H9 (cell line): Measurements from ENCODE around the gene CDC42EP3. TPM values are rescaled to one million over a fixed set of nuclear protein-coding genes. Genes with fewer than 3 reads are reported as not detected.

Experiments
- DNase-seq: peaks from one replicate; pipeline ENCODE4 v3.0.0-alpha.2; 2017
- H2AFZ ChIP-seq: one replicate; pipeline ENCODE4 v1.6.1; 2013; ENCODE audit warnings: mild to moderate bottlenecking, low read length, control low read depth, moderate library complexity
- H2AK5ac ChIP-seq: 2 replicates; pipeline ENCODE4 v1.6.1; 2013; ENCODE audit warnings: low read length, control low read depth, mixed read lengths; ENCODE audit not compliant: insufficient read length
- H2BK120ac ChIP-seq: one replicate; pipeline ENCODE4 v1.6.1; 2013; ENCODE audit warnings: low read depth, mild to moderate bottlenecking, low read length, control low read depth, inconsistent platforms; ENCODE audit not compliant: poor library complexity, severe bottlenecking
- H2BK12ac ChIP-seq: 2 replicates; pipeline ENCODE4 v1.6.1; 2013; ENCODE audit warnings: low read length, control low read depth, mixed read lengths, low read depth; ENCODE audit not compliant: insufficient read length
- H2BK15ac ChIP-seq: 2 replicates; pipeline ENCODE4 v1.6.1; 2013; ENCODE audit warnings: low read depth, low read length, control low read depth
- H2BK20ac ChIP-seq: one replicate; pipeline ENCODE4 v1.6.1; 2013; ENCODE audit warnings: low read depth, mild to moderate bottlenecking, low read length, control low read depth, inconsistent platforms; ENCODE audit not compliant: poor library complexity, severe bottlenecking
- H2BK5ac ChIP-seq: 2 replicates; pipeline ENCODE4 v1.6.1; 2013; ENCODE audit warnings: low read length, control low read depth, mixed read lengths; ENCODE audit not compliant: insufficient read length
- H3K14ac ChIP-seq: 2 replicates; pipeline ENCODE4 v1.6.1; 2013; ENCODE audit warnings: low read length, control low read depth; ENCODE audit not compliant: insufficient read depth
- H3K18ac ChIP-seq: 2 replicates; pipeline ENCODE4 v1.6.1; 2013; ENCODE audit warnings: low read depth, mild to moderate bottlenecking, mixed read lengths, low read length, control low read depth; ENCODE audit not compliant: insufficient read length
- H3K23ac ChIP-seq: 2 replicates; pipeline ENCODE4 v1.6.1; 2013; ENCODE audit warnings: low read length, control low read depth, mixed read lengths, low read depth; ENCODE audit not compliant: insufficient read length
- H3K23me2 ChIP-seq: 2 replicates; pipeline ENCODE4 v1.6.1; 2013; ENCODE audit warnings: low read depth, mild to moderate bottlenecking, mixed read lengths, low read length, control low read depth; ENCODE audit not compliant: insufficient read length, poor library complexity, severe bottlenecking
- H3K27ac ChIP-seq: 2 replicates; pipeline ENCODE4 v1.5.1; 2013; ENCODE audit warnings: low read length, control low read depth, mixed read lengths, low read depth; ENCODE audit not compliant: insufficient read length
- H3K27me3 ChIP-seq: 2 replicates; pipeline ENCODE4 v1.6.1; 2013; ENCODE audit warnings: low read length, control low read depth, inconsistent platforms; ENCODE audit not compliant: insufficient read depth
- H3K4ac ChIP-seq: 2 replicates; pipeline ENCODE4 v1.6.1; 2013; ENCODE audit warnings: low read depth, mild to moderate bottlenecking, control low read depth, inconsistent platforms, low read length, moderate library complexity
- H3K4me1 ChIP-seq: 2 replicates; pipeline ENCODE4 v1.6.1; 2013; ENCODE audit warnings: low read length, control low read depth, inconsistent platforms; ENCODE audit not compliant: insufficient read depth
- H3K4me2 ChIP-seq: 2 replicates; pipeline ENCODE4 v1.6.1; 2013; ENCODE audit warnings: low read length, control low read depth, mixed read lengths; ENCODE audit not compliant: insufficient read length, insufficient read depth
- H3K56ac ChIP-seq: 2 replicates; pipeline ENCODE4 v1.6.1; 2013; ENCODE audit warnings: low read depth, mild to moderate bottlenecking, mixed read lengths, low read length, control low read depth; ENCODE audit not compliant: insufficient read length
- H3K79me1 ChIP-seq: 2 replicates; pipeline ENCODE4 v1.6.1; 2013; ENCODE audit warnings: low read depth, mild to moderate bottlenecking, moderate library complexity, low read length, control low read depth, inconsistent platforms; ENCODE audit not compliant: insufficient read depth, poor library complexity, severe bottlenecking
- H3K79me2 ChIP-seq: 2 replicates; pipeline ENCODE4 v1.6.1; 2013; ENCODE audit warnings: low read length, control low read depth, inconsistent platforms; ENCODE audit not compliant: insufficient read depth
- H3K9ac ChIP-seq: 2 replicates; pipeline ENCODE4 v1.6.1; 2013; ENCODE audit warnings: low read length, control low read depth, mixed read lengths; ENCODE audit not compliant: insufficient read length; ENCODE audit errors: extremely low read depth
- H3K9me3 ChIP-seq: one replicate; pipeline ENCODE4 v1.6.1; 2013; ENCODE audit warnings: low read depth, low read length, inconsistent platforms; ENCODE audit not compliant: control insufficient read depth
- H3T11ph ChIP-seq: one replicate; pipeline ENCODE4 v1.6.1; 2013; ENCODE audit warnings: mild to moderate bottlenecking, low read length, control low read depth, inconsistent platforms
- H4K20me1 ChIP-seq: one replicate; pipeline ENCODE4 v1.6.1; 2013; ENCODE audit not compliant: control insufficient read depth, insufficient read length, insufficient read depth
- H4K5ac ChIP-seq: 2 replicates; pipeline ENCODE4 v1.6.1; 2013; ENCODE audit warnings: low read depth, mild to moderate bottlenecking, mixed read lengths, low read length, control low read depth; ENCODE audit not compliant: insufficient read length
- H4K8ac ChIP-seq: replicated peaks from 2 replicates; pipeline ENCODE4 v1.6.1; 2013; ENCODE audit warnings: low read length, control low read depth, mixed read lengths, low read depth; ENCODE audit not compliant: insufficient read length
- H4K91ac ChIP-seq: 2 replicates; pipeline ENCODE4 v1.6.1; 2013; ENCODE audit warnings: low read depth, mild to moderate bottlenecking, moderate library complexity, mixed read lengths, low read length, control low read depth; ENCODE audit not compliant: insufficient read length
- H3K27ac Mint-ChIP-seq, 3 experiments: 2 replicates in 2 of 3; 3 replicates in 1 of 3; pipeline ENCODE4 v1.8.0; 2020 to 2021; ENCODE audit warnings: mixed read lengths in 3 of 3, mild to moderate bottlenecking in 1 of 3, moderate library complexity in 1 of 3
- H3K27me3 Mint-ChIP-seq: 2 replicates; pipeline ENCODE4 v1.8.0; 2021; ENCODE audit warnings: low read depth, mild to moderate bottlenecking, moderate library complexity, mixed read lengths
- H3K36me3 Mint-ChIP-seq, 3 experiments: 2 replicates in 2 of 3; 3 replicates in 1 of 3; pipeline ENCODE4 v1.8.0; 2020 to 2021; ENCODE audit warnings: low read depth in 3 of 3, mixed read lengths in 3 of 3; ENCODE audit not compliant: insufficient read depth in 1 of 3
- H3K4me1 Mint-ChIP-seq, 2 experiments: 2 replicates each; pipeline ENCODE4 v1.8.0; 2020; ENCODE audit warnings: mixed read lengths in 2 of 2
- H3K4me3 Mint-ChIP-seq, 2 experiments: 2 replicates in 1 of 2; 3 replicates in 1 of 2; pipeline ENCODE4 v1.8.0; 2020 to 2021; ENCODE audit warnings: mild to moderate bottlenecking in 2 of 2, mixed read lengths in 2 of 2, moderate library complexity in 1 of 2
- H3K9me3 Mint-ChIP-seq, 2 experiments: 2 replicates in 1 of 2; 3 replicates in 1 of 2; pipeline ENCODE4 v1.8.0; 2020; ENCODE audit warnings: mild to moderate bottlenecking in 2 of 2, mixed read lengths in 2 of 2, moderate library complexity in 1 of 2
- CTCF ChIP-seq: fragments of 200-600 bp; sonication (generic); conservative IDR thresholded peaks from 3 replicates; pipeline ENCODE4 v1.8.0; 2021; ENCODE audit warnings: antibody characterized with exemption, mild to moderate bottlenecking
- WGBS: extraction: QIAGEN DNeasy Blood & Tissue Kit; methylation state at CpG from one replicate; pipeline ENCODE4 v1.1.7; 2013; ENCODE audit warnings: missing lambda C conversion rate, low lambda C conversion rate, mixed read lengths; ENCODE audit not compliant: insufficient read length; ENCODE audit errors: extremely low coverage; 5-methylcytosine and 5-hydroxymethylcytosine counted together
- total RNA-seq: library from RNA; stranded (reverse); gene quantifications from 2 replicates; pipeline ENCODE4 v1.2.1, GENCODE V29; 2021

The CDC42EP3 gene
- total RNA-seq, 1 experiment from 2014 or later, result 61.5 TPM

GRCh38 chr2:37718515-37719161, 47.2 kb upstream of the CDC42EP3 start:
- H4K5ac ChIP-seq, result no peak overlapping the region
- no peak overlapping the region for H2BK12ac ChIP-seq
- no peak overlapping the region for H3K4me2 ChIP-seq
- Mint-ChIP-seq H3K27me3 (no peaks in the 10 kb centered on the region; the same call in none of the 2 replicates), H3K27ac (no peak overlapping the region), H3K9me3 (peaks cover 21 to 36% of the 10 kb centered on the region in 2 experiments), H3K4me1 (no peaks in the 10 kb centered on the region), H3K4me3 (no peak overlapping the region), H3K36me3 (peaks cover 7 to 28% (median 12%) of the 10 kb centered on the region in 3 experiments)
- no peak overlapping the region for H2BK120ac ChIP-seq
- no peak overlapping the region for H2BK5ac ChIP-seq
- no peak overlapping the region for H3K18ac ChIP-seq
- H4K91ac ChIP-seq, result no peak overlapping the region
- H2AK5ac ChIP-seq, result no peak overlapping the region
- H3K4ac ChIP-seq, result no peak overlapping the region
- H4K20me1 ChIP-seq, result no peaks in the 10 kb centered on the region
- no peak for TF ChIP-seq CTCF
- H3K27me3 ChIP-seq, result no peaks in the 10 kb centered on the region
- no peak overlapping the region for H2AFZ ChIP-seq
- no peak overlapping the region for H3K27ac ChIP-seq
- no peak for DNase-seq
- H3K79me2 ChIP-seq, result no peaks in the 10 kb centered on the region
- no peaks in the 10 kb centered on the region for H3K79me1 ChIP-seq
- no peak overlapping the region for H2BK20ac ChIP-seq
- H3T11ph ChIP-seq, result no peak overlapping the region
- H3K23ac ChIP-seq, result no peak overlapping the region
- no peaks in the 10 kb centered on the region for H3K23me2 ChIP-seq
- no CpG with 5 or more reads among the region's 7 CpGs for WGBS
- no peak overlapping the region for H2BK15ac ChIP-seq
- no peak overlapping the region for H4K8ac ChIP-seq
- H3K4me1 ChIP-seq, result no peaks in the 10 kb centered on the region
- H3K9me3 ChIP-seq, result no peaks in the 10 kb centered on the region
- no peak overlapping the region for H3K56ac ChIP-seq
- no peak overlapping the region for H3K14ac ChIP-seq
- H3K9ac ChIP-seq, result no peak overlapping the region
